MM.1S (cell line): ENCODE data around the gene TGFBR2.

ENCODE experiments used
- EZH2 ChIP-seq: fragments of 300-600 bp; sonication (generic); optimal IDR thresholded peaks from 2 replicates; pipeline ENCODE3; 2017; ENCODE audit warnings: low read depth, mild to moderate bottlenecking, antibody characterized with exemption, low read length, mixed read lengths
- EZH2phosphoT487 ChIP-seq: fragments of 300-600 bp; sonication (generic); IDR thresholded peaks from 2 replicates; pipeline ENCODE4 v1.6.1; 2018; ENCODE audit warnings: antibody characterized with exemption, low read length
- TF ChIP-seq, protein P1 (sequence below): fragments of 300-600 bp; sonication (generic); IDR thresholded peaks from 2 replicates; pipeline ENCODE4 v1.5.1; 2016; ENCODE audit warnings: antibody characterized with exemption, low read length, mixed read lengths

DNA sequence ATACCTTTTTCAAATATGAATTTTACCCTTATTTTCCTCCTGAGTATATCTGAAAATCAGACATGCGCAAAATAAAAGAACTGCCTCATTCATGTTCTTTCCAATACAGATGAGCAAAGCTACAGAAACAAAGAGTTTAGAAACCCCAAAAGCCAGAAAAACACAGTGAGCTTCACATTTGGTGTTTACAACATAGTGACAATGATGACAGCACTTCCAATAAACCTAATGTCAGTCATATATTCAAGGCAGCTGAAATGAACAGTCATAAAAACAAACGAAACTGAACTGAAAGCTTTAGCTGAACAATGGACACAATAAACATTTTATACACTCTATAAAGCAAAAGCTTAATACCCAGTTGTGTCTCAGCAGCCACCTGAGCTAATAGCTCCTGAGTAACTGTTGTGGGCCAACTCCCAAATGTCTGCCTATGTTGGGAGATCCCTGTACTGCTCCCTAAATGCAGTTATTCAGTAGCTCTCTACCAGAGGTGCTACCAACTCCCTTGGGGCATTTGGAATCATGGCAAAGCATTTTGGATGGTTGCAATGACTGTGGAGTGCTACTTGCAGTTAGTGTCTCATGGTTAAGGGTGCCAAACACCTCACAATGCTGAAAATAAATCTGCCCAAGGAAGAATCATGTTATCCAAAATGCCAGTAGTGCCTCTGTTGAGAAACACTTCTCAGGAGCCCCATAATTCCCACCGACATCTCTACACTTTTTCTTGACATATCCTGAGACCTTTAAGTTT is 131.5 kb downstream of the TGFBR2 start:
- TF ChIP-seq, protein P1, sequence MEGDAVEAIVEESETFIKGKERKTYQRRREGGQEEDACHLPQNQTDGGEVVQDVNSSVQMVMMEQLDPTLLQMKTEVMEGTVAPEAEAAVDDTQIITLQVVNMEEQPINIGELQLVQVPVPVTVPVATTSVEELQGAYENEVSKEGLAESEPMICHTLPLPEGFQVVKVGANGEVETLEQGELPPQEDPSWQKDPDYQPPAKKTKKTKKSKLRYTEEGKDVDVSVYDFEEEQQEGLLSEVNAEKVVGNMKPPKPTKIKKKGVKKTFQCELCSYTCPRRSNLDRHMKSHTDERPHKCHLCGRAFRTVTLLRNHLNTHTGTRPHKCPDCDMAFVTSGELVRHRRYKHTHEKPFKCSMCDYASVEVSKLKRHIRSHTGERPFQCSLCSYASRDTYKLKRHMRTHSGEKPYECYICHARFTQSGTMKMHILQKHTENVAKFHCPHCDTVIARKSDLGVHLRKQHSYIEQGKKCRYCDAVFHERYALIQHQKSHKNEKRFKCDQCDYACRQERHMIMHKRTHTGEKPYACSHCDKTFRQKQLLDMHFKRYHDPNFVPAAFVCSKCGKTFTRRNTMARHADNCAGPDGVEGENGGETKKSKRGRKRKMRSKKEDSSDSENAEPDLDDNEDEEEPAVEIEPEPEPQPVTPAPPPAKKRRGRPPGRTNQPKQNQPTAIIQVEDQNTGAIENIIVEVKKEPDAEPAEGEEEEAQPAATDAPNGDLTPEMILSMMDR, result no peak
- TF ChIP-seq EZH2 (no peak), EZH2phosphoT487 (no peak)
